HepG2 (cell line): ENCODE results near the gene CDH13. TPM values are rescaled to one million over a fixed set of nuclear protein-coding genes. Genes with fewer than 3 reads are reported as not detected.

Experiments used
- BORCS8-MEF2B ChIP-seq: sonication (generic); formaldehyde crosslinking; IDR thresholded peaks from 2 replicates; pipeline ENCODE4 v1.8.0; 2022; ENCODE audit warnings: mild to moderate bottlenecking, missing genetic modification reagents
- CENPT ChIP-seq: sonication (generic); formaldehyde crosslinking; IDR thresholded peaks from 2 replicates; pipeline ENCODE4 v1.8.0; 2022; ENCODE audit warnings: low read depth, mild to moderate bottlenecking, moderate library complexity, missing genetic modification reagents
- MLX ChIP-seq: IDR thresholded peaks from 2 replicates; pipeline ENCODE4 v1.6.1; 2016
- MYNN ChIP-seq: sonication (generic); formaldehyde crosslinking; IDR thresholded peaks from 2 replicates; pipeline ENCODE4 v1.4.0; 2020; ENCODE audit warnings: mild to moderate bottlenecking, low read depth, missing genetic modification reagents
- NFIB ChIP-seq: sonication (generic); formaldehyde crosslinking; IDR thresholded peaks from 2 replicates; pipeline ENCODE4 v1.9.0; 2021; ENCODE audit warnings: missing genetic modification reagents, mild to moderate bottlenecking, borderline replicate concordance
- NPAS2 ChIP-seq: sonication (generic); formaldehyde crosslinking; IDR thresholded peaks from 2 replicates; pipeline ENCODE4 v1.8.0; 2022; ENCODE audit warnings: mild to moderate bottlenecking, missing genetic modification reagents, borderline replicate concordance
- RARG ChIP-seq: sonication (generic); formaldehyde crosslinking; IDR thresholded peaks from 2 replicates; pipeline ENCODE4 v1.4.0; 2020; ENCODE audit warnings: low read depth, mild to moderate bottlenecking, missing genetic modification reagents
- REL ChIP-seq: sonication (generic); formaldehyde crosslinking; conservative IDR thresholded peaks from 2 replicates; pipeline ENCODE4 v1.8.0; 2022; ENCODE audit warnings: mild to moderate bottlenecking, missing genetic modification reagents, moderate library complexity
- REXO4 ChIP-seq: sonication (generic); formaldehyde crosslinking; IDR thresholded peaks from 2 replicates; pipeline ENCODE4 v1.8.0; 2022; ENCODE audit warnings: missing genetic modification reagents, mild to moderate bottlenecking, borderline replicate concordance
- SATB2 ChIP-seq: sonication (generic); formaldehyde crosslinking; IDR thresholded peaks from 2 replicates; pipeline ENCODE4 v1.5.0; 2020; ENCODE audit warnings: missing genetic modification reagents
- SMARCE1 ChIP-seq: fragments of 450-650 bp; IDR thresholded peaks from 2 replicates; pipeline ENCODE4 v1.6.1; 2017; ENCODE audit warnings: borderline replicate concordance
- SUZ12 ChIP-seq: fragments of 150-350 bp; IDR thresholded peaks from 2 replicates; pipeline ENCODE4 v1.6.1; 2014; ENCODE audit warnings: low read depth, low read length
- TEF ChIP-seq: sonication (generic); formaldehyde crosslinking; IDR thresholded peaks from 2 replicates; pipeline ENCODE4 v1.5.0; 2020; ENCODE audit warnings: missing genetic modification reagents
- ZNF12 ChIP-seq: sonication (generic); formaldehyde crosslinking; IDR thresholded peaks from 2 replicates; pipeline ENCODE4 v1.5.0; 2020; ENCODE audit warnings: missing genetic modification reagents
- ZNF232 ChIP-seq: sonication (generic); formaldehyde crosslinking; IDR thresholded peaks from 2 replicates; pipeline ENCODE4 v1.4.0; 2020; ENCODE audit warnings: missing genetic modification reagents, borderline replicate concordance
- ZNF441 ChIP-seq: sonication (generic); formaldehyde crosslinking; IDR thresholded peaks from 2 replicates; pipeline ENCODE4 v1.7.0; 2021; ENCODE audit warnings: missing genetic modification reagents, borderline replicate concordance
- ZNF567 ChIP-seq: sonication (generic); formaldehyde crosslinking; IDR thresholded peaks from 2 replicates; pipeline ENCODE4 v1.8.1; 2023; ENCODE audit warnings: mild to moderate bottlenecking, missing genetic modification reagents, borderline replicate concordance
- ZNF672 ChIP-seq: sonication (generic); formaldehyde crosslinking; IDR thresholded peaks from 2 replicates; pipeline ENCODE4 v1.8.1; 2022; ENCODE audit warnings: missing genetic modification reagents
- ZNF775 ChIP-seq: sonication (generic); formaldehyde crosslinking; IDR thresholded peaks from 2 replicates; pipeline ENCODE4 v1.4.0; 2020; ENCODE audit warnings: missing genetic modification reagents, mild to moderate bottlenecking, moderate library complexity, borderline replicate concordance
- ZSCAN21 ChIP-seq: sonication (generic); formaldehyde crosslinking; IDR thresholded peaks from 2 replicates; pipeline ENCODE4 v1.8.0; 2022; ENCODE audit warnings: mild to moderate bottlenecking, missing genetic modification reagents, moderate library complexity, borderline replicate concordance
- polyA plus RNA-seq, 8 experiments: library from polyadenylated mRNA; depleted of rRNA in 3 of 8; stranded (reverse) in 7 of 8; unstranded in 1 of 8; fragments of >200 nt; fragmentation: Illumina TruSeq in 4 of 8; extraction: Trizol in 4 of 8; gene quantifications; 2 replicates each; pipeline versions ENCODE4 v1.2.1 to v1.2.3, GENCODE V29; 2011 to 2016; ENCODE audit warnings: low read depth in 4 of 8, missing spikeins in 1 of 8, mixed read lengths in 1 of 8; ENCODE audit not compliant: insufficient read depth in 1 of 8
- total RNA-seq, 5 experiments: library from RNA; depleted of rRNA; stranded (reverse); fragments of >200 nt; fragmentation: Illumina TruSeq; extraction: Trizol; gene quantifications; 2 replicates each; pipeline ENCODE4 v1.2.3, GENCODE V29; 2016; ENCODE audit warnings: low read depth in 1 of 5
- TF ChIP-seq, protein P1 (sequence below): sonication (generic); formaldehyde crosslinking; IDR thresholded peaks from 2 replicates; pipeline ENCODE4 v1.8.0; 2022; ENCODE audit warnings: mild to moderate bottlenecking, missing genetic modification reagents, borderline replicate concordance
- TF ChIP-seq, protein P2 (sequence below): sonication (generic); formaldehyde crosslinking; IDR thresholded peaks from 2 replicates; pipeline ENCODE4 v1.8.1; 2023; ENCODE audit warnings: mild to moderate bottlenecking, missing genetic modification reagents
- TF ChIP-seq, protein P3 (sequence below): sonication (generic); formaldehyde crosslinking; conservative IDR thresholded peaks from 2 replicates; pipeline ENCODE4 v1.8.0; 2022; ENCODE audit warnings: low read depth, missing genetic modification reagents

The CDH13 gene
- total and polyA plus RNA-seq, 2 of the 13 experiments (the other 11 are each of a cell fraction or from before 2014, with no cell fraction given): not detected

GRCh38 chr16:83807710-83808572 lies 1181.2 kb downstream of the CDH13 start, which contains the start of gene HSBP1 (continued):
- TF ChIP-seq TEF (CRISPR knock-in tag) (no peak), NFIB (CRISPR knock-in tag) (no peak), ZSCAN21 (no peak), CENPT (CRISPR knock-in tag) (0 out of 2 replicates have a peak, but pooled peaks have one; percentile 11), ZNF441 (CRISPR knock-in tag) (peak; percentile 67; the same call in 1 of the 2 replicates), REL (CRISPR knock-in tag) (no peak), REXO4 (CRISPR knock-in tag) (0 out of 2 replicates have a peak, but pooled peaks have one; percentile 48), ZNF672 (no peak), ZNF12 (CRISPR knock-in tag) (peak; percentile 54; the same call in 1 of the 2 replicates), SMARCE1 (no peak), BORCS8-MEF2B (CRISPR knock-in tag) (peak; percentile 82; the same call in 1 of the 2 replicates), SATB2 (0 out of 2 replicates have a peak, but pooled peaks have one; percentile 60), NPAS2 (CRISPR knock-in tag) (no peak), MLX (CRISPR knock-in tag) (0 out of 2 replicates have a peak, but pooled peaks have one; percentile 35), ZNF567 (CRISPR knock-in tag) (no peak), RARG (CRISPR knock-in tag) (0 out of 2 replicates have a peak, but pooled peaks have one; percentile 44), MYNN (CRISPR knock-in tag) (no peak), ZNF232 (no peak), ZNF775 (CRISPR knock-in tag) (peak; percentile 36; the same call in 1 of the 2 replicates), SUZ12 (peak; percentile 82)
- TF ChIP-seq, protein P1, sequence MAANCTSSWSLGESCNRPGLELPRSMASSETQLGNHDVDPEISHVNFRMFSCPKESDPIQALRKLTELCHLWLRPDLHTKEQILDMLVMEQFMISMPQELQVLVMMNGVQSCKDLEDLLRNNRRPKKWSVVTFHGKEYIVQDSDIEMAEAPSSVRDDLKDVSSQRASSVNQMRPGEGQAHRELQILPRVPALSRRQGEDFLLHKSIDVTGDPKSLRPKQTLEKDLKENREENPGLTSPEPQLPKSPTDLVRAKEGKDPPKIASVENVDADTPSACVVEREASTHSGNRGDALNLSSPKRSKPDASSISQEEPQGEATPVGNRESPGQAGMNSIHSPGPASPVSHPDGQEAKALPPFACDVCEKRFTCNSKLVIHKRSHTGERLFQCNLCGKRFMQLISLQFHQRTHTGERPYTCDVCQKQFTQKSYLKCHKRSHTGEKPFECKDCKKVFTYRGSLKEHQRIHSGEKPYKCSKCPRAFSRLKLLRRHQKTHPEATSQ: no peak
- TF ChIP-seq, protein P2, sequence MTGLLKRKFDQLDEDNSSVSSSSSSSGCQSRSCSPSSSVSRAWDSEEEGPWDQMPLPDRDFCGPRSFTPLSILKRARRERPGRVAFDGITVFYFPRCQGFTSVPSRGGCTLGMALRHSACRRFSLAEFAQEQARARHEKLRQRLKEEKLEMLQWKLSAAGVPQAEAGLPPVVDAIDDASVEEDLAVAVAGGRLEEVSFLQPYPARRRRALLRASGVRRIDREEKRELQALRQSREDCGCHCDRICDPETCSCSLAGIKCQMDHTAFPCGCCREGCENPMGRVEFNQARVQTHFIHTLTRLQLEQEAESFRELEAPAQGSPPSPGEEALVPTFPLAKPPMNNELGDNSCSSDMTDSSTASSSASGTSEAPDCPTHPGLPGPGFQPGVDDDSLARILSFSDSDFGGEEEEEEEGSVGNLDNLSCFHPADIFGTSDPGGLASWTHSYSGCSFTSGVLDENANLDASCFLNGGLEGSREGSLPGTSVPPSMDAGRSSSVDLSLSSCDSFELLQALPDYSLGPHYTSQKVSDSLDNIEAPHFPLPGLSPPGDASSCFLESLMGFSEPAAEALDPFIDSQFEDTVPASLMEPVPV (CRISPR knock-in tag): 0 out of 2 replicates have a peak, but pooled peaks have one; percentile 59
- TF ChIP-seq, protein P3, sequence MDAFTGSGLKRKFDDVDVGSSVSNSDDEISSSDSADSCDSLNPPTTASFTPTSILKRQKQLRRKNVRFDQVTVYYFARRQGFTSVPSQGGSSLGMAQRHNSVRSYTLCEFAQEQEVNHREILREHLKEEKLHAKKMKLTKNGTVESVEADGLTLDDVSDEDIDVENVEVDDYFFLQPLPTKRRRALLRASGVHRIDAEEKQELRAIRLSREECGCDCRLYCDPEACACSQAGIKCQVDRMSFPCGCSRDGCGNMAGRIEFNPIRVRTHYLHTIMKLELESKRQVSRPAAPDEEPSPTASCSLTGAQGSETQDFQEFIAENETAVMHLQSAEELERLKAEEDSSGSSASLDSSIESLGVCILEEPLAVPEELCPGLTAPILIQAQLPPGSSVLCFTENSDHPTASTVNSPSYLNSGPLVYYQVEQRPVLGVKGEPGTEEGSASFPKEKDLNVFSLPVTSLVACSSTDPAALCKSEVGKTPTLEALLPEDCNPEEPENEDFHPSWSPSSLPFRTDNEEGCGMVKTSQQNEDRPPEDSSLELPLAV (CRISPR knock-in tag): no peak
